Measurements from ENCODE around the gene NBAS.

- TF ChIP-seq, protein P1, sequence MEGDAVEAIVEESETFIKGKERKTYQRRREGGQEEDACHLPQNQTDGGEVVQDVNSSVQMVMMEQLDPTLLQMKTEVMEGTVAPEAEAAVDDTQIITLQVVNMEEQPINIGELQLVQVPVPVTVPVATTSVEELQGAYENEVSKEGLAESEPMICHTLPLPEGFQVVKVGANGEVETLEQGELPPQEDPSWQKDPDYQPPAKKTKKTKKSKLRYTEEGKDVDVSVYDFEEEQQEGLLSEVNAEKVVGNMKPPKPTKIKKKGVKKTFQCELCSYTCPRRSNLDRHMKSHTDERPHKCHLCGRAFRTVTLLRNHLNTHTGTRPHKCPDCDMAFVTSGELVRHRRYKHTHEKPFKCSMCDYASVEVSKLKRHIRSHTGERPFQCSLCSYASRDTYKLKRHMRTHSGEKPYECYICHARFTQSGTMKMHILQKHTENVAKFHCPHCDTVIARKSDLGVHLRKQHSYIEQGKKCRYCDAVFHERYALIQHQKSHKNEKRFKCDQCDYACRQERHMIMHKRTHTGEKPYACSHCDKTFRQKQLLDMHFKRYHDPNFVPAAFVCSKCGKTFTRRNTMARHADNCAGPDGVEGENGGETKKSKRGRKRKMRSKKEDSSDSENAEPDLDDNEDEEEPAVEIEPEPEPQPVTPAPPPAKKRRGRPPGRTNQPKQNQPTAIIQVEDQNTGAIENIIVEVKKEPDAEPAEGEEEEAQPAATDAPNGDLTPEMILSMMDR (IDR thresholded peaks at IDR 0.05) = no peak
- TF ChIP-seq EP300 (IDR thresholded peaks at IDR 0.05) = no peak
Observed at GRCh38 chr2:15533860-15534480, 27.2 kb downstream of the NBAS start.

All from ovary (tissue), 3 donors.